ENCODE data around the gene HBG2. TPM values are rescaled to one million over a fixed set of nuclear protein-coding genes. Genes with fewer than 3 reads are reported as not detected.

The HBG2 gene
- total RNA-seq, 2 donors from 2014 or later, result not detected

DNA sequence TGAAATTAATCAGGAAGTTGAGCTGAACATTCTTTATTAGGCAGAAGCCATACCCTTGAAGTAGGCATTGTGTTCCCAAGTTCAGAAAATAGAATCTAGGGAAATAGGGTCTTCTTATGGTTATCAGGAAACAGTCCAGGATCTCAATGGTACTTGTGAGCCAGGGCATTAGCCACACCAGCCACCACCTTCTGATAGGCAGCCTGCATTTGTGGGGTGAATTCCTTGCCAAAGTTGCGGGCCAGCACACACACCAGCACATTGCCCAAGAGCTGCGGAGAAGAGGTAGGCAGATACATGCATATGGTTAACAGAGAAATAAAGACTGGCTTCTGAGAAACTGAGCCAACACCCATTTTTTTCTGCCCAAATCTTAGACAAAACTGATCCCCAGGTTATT lies 21.8 kb downstream of the HBG2 start:
- Histone ChIP-seq H3K4me3 (no peak overlapping the region), H3K4me1 (replicated peaks) (no peaks in the 10 kb centered on the region), H3K9me3 (no peaks in the 10 kb centered on the region), H3K27me3 (replicated peaks; ENCODE audit: insufficient read depth) (no peaks in the 10 kb centered on the region), H3K27ac (no peak overlapping the region), H3K36me3 (no peaks in the 10 kb centered on the region)
- TF ChIP-seq, protein P1, sequence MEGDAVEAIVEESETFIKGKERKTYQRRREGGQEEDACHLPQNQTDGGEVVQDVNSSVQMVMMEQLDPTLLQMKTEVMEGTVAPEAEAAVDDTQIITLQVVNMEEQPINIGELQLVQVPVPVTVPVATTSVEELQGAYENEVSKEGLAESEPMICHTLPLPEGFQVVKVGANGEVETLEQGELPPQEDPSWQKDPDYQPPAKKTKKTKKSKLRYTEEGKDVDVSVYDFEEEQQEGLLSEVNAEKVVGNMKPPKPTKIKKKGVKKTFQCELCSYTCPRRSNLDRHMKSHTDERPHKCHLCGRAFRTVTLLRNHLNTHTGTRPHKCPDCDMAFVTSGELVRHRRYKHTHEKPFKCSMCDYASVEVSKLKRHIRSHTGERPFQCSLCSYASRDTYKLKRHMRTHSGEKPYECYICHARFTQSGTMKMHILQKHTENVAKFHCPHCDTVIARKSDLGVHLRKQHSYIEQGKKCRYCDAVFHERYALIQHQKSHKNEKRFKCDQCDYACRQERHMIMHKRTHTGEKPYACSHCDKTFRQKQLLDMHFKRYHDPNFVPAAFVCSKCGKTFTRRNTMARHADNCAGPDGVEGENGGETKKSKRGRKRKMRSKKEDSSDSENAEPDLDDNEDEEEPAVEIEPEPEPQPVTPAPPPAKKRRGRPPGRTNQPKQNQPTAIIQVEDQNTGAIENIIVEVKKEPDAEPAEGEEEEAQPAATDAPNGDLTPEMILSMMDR (IDR thresholded peaks at IDR 0.05), result no peak
- TF ChIP-seq POLR2AphosphoS5 (IDR thresholded peaks at IDR 0.05) (no peak), POLR2A (IDR thresholded peaks at IDR 0.05) (no peak)
- no peak for DNase-seq (ENCODE audit: low spot score)
- intact Hi-C loops (cut with DNase I), result no loop called here
- WGBS, result 98% methylated on average over 2 of the region's 2 CpGs

DNA sequence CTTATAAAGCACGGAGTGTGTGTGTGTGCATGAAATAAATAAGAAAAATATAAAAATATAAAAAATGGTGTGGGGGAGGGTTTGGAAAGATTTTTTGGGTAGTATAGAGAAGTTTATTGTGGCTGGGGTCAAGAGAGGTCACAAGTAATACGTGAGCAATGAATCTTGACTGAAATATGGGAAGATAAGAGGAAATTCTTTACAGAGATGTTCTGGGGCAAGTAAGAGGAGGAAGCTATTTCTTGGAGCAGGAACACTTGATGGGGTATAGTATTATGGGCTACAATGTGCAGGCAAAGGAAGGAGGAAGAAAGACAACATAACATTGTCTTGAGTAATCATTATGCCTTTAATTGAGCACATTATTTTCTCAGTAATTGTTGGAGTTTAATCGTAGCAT lies 22.4 kb downstream of the HBG2 start:
- Histone ChIP-seq H3K4me1 (replicated peaks) (no peaks in the 10 kb centered on the region), H3K27ac (no peak overlapping the region), H3K4me3 (no peak overlapping the region), H3K36me3 (no peaks in the 10 kb centered on the region), H3K9me3 (no peaks in the 10 kb centered on the region), H3K27me3 (replicated peaks; ENCODE audit: insufficient read depth) (no peaks in the 10 kb centered on the region)
- DNase-seq (ENCODE audit: low spot score), result no peak
- 69% methylated on average over 3 of the region's 3 CpGs for WGBS
- intact Hi-C loops (cut with DNase I), result no loop called here
- TF ChIP-seq, protein P1 (IDR thresholded peaks at IDR 0.05), result no peak
- TF ChIP-seq POLR2AphosphoS5 (IDR thresholded peaks at IDR 0.05) (no peak), POLR2A (IDR thresholded peaks at IDR 0.05) (no peak)

DNA sequence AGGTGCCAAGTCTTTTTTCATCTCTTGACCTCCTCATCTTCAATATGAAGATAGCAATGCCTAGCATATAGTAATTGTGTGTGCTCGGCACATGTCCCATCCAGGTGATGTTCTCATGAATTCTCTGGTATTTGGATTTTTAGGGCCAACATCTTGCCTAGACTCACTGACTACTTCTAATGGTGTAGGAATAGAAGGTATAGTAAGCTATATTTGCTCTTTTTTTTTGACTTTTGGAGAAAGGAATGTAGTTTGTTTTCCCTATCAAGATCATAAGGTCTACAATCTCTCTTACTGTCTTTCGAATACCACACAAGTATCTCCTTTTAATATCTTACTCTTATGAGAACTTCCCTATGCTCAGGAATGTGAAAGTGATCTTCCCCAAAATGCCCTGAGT lies 23.5 kb downstream of the HBG2 start:
- WGBS, result 73% methylated on average over 2 of the region's 2 CpGs
- Histone ChIP-seq H3K4me3 (no peak overlapping the region), H3K27me3 (replicated peaks; ENCODE audit: insufficient read depth) (no peaks in the 10 kb centered on the region), H3K36me3 (no peaks in the 10 kb centered on the region), H3K27ac (no peak overlapping the region), H3K9me3 (no peaks in the 10 kb centered on the region), H3K4me1 (replicated peaks) (no peaks in the 10 kb centered on the region)
- no peak for DNase-seq (ENCODE audit: low spot score)
- intact Hi-C loops (cut with DNase I), result no loop called here
- TF ChIP-seq POLR2A (IDR thresholded peaks at IDR 0.05), result no peak
- TF ChIP-seq, protein P1 (IDR thresholded peaks at IDR 0.05), result no peak
- TF ChIP-seq POLR2AphosphoS5 (IDR thresholded peaks at IDR 0.05), result no peak

DNA sequence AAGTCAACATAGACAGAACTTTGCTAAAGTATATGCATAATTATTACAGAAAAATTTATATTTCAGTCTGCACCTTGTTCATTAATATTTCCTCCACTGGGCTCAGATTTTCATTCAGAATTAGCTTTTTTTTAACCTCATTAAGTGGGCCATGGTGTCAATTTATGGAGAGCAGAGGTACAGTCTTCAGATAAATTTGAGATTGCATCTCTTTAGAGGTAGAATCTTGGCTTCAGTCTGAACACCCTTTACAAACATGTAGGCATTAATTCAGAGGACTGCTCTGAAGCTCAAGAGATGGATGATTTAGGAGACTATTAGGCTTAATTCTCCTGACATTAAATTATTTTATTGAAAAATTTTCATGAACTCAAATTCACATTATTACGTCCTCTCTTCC lies 24.3 kb downstream of the HBG2 start:
- Histone ChIP-seq H3K27ac (no peak overlapping the region), H3K4me1 (replicated peaks) (no peaks in the 10 kb centered on the region), H3K9me3 (no peaks in the 10 kb centered on the region), H3K27me3 (replicated peaks; ENCODE audit: insufficient read depth) (no peaks in the 10 kb centered on the region), H3K36me3 (no peaks in the 10 kb centered on the region), H3K4me3 (no peak overlapping the region)
- intact Hi-C loops (cut with DNase I), result no loop called here
- TF ChIP-seq, protein P1 (IDR thresholded peaks at IDR 0.05), result no peak
- TF ChIP-seq POLR2AphosphoS5 (IDR thresholded peaks at IDR 0.05) (no peak), POLR2A (IDR thresholded peaks at IDR 0.05) (no peak)
- no peak for DNase-seq (ENCODE audit: low spot score)
- WGBS, result 83% methylated on average over 1 of the region's 1 CpG

DNA sequence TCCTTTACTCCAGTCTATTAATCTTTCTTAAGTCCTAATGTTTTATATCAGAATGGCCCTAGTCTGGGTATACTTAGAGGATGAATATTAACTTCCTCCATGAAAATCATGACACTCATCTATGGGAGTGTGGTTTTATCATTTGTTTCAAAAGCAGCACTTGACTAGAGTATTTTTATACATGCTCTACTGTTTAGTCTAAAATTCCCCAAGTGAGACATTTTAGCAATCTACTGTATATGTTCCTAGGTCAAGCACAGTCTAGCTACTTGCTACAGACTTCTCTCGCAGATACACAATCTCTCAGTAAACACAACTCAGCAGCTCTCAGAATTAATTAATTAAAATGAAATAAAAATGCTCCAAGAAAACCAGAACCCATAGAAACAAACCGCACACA lies 24.8 kb downstream of the HBG2 start:
- H3K4me1 ChIP-seq (replicated peaks), result no peaks in the 10 kb centered on the region
- no peak for DNase-seq (ENCODE audit: low spot score)
- no peaks in the 10 kb centered on the region for H3K27me3 ChIP-seq (replicated peaks; ENCODE audit: insufficient read depth)
- H3K36me3 ChIP-seq, result no peaks in the 10 kb centered on the region
- TF ChIP-seq, protein P1 (IDR thresholded peaks at IDR 0.05), result no peak
- TF ChIP-seq POLR2A (IDR thresholded peaks at IDR 0.05) (no peak), POLR2AphosphoS5 (IDR thresholded peaks at IDR 0.05) (no peak)
- no peaks in the 10 kb centered on the region for H3K9me3 ChIP-seq
- H3K27ac ChIP-seq, result no peak overlapping the region
- H3K4me3 ChIP-seq, result no peak overlapping the region
- 89% methylated on average over 2 of the region's 2 CpGs for WGBS
- intact Hi-C loops (cut with DNase I), result no loop called here
